Spleen (tissue), 3 donors: ENCODE measurements around the gene CHD9NB.
"Not testable (repeated sequence)": the region's sequence is repeated elsewhere in the genome, so short reads cannot be mapped to it uniquely, and the experiment has no call there.

Experiments used
- POLR2A ChIP-seq, 3 donors: fragments of 450-650 bp; IDR thresholded peaks; one replicate each; pipeline ENCODE4 v1.5.1; 2017; ENCODE audit warnings: antibody characterized with exemption in 3 of 3, mild to moderate bottlenecking in 1 of 3
- POLR2AphosphoS5 ChIP-seq, 3 donors: sonication (generic); formaldehyde crosslinking; IDR thresholded peaks; one replicate each; pipeline ENCODE4 v1.5.1; 2017; ENCODE audit warnings: antibody characterized with exemption in 3 of 3

- not testable (repeated sequence) for TF ChIP-seq POLR2AphosphoS5, POLR2A (IDR thresholded peaks at IDR 0.05)
Measured at GRCh38 chr16:53036711-53037110, 16.0 kb downstream of the CHD9NB start.
